Measurements from ENCODE around the gene INPP5D. TPM values are rescaled to one million over a fixed set of nuclear protein-coding genes. Genes with fewer than 3 reads are reported as not detected.

Gene INPP5D
- total RNA-seq, 1 donor from 2014 or later: 3.7 TPM

- no peak for DNase-seq (ENCODE audit: low read depth)
- H3K36me3 ChIP-seq (ENCODE audit: control insufficient read depth, insufficient read depth, low read length): no peaks in the 10 kb centered on the region
- H3K4me3 ChIP-seq (ENCODE audit: low read depth, low read length): no peak overlapping the region
- H3K27me3 ChIP-seq (ENCODE audit: control insufficient read depth, insufficient read depth, low read length): no peaks in the 10 kb centered on the region
- TF ChIP-seq CTCF (IDR thresholded peaks at IDR 0.05; ENCODE audit: insufficient read depth, low read length, poor library complexity, severe bottlenecking): no peak
These were observed 173.6 kb downstream of the INPP5D start for GRCh38 chr2:233233618-233234230.

- DNase-seq (ENCODE audit: low read depth): no peak
- TF ChIP-seq CTCF (IDR thresholded peaks at IDR 0.05; ENCODE audit: insufficient read depth, low read length, poor library complexity, severe bottlenecking): no peak
- no peaks in the 10 kb centered on the region for H3K36me3 ChIP-seq (ENCODE audit: control insufficient read depth, insufficient read depth, low read length)
- H3K4me3 ChIP-seq (ENCODE audit: low read depth, low read length): no peak overlapping the region
- H3K27me3 ChIP-seq (ENCODE audit: control insufficient read depth, insufficient read depth, low read length): no peaks in the 10 kb centered on the region
These were observed 174.1 kb downstream of the INPP5D start for GRCh38 chr2:233234264-233234663.

- H3K4me3 ChIP-seq (ENCODE audit: low read depth, low read length): no peak overlapping the region
- no peak for TF ChIP-seq CTCF (IDR thresholded peaks at IDR 0.05; ENCODE audit: insufficient read depth, low read length, poor library complexity, severe bottlenecking)
These were observed 174.9 kb downstream of the INPP5D start for GRCh38 chr2:233234996-233235395.

GRCh38 chr2:233235977-233236376 is 175.8 kb downstream of the INPP5D start:
- no peaks in the 10 kb centered on the region for H3K27me3 ChIP-seq (ENCODE audit: control insufficient read depth, insufficient read depth, low read length)
- H3K4me3 ChIP-seq (ENCODE audit: low read depth, low read length): no peak overlapping the region
- TF ChIP-seq CTCF (IDR thresholded peaks at IDR 0.05; ENCODE audit: insufficient read depth, low read length, poor library complexity, severe bottlenecking): no peak
- H3K36me3 ChIP-seq (ENCODE audit: control insufficient read depth, insufficient read depth, low read length): no peaks in the 10 kb centered on the region
- DNase-seq (ENCODE audit: low read depth): no peak

More at GRCh38 chr2:233234996-233235395, 174.9 kb downstream of the INPP5D start:
- DNase-seq (ENCODE audit: low read depth): no peak
- no peaks in the 10 kb centered on the region for H3K27me3 ChIP-seq (ENCODE audit: control insufficient read depth, insufficient read depth, low read length)
- H3K36me3 ChIP-seq (ENCODE audit: control insufficient read depth, insufficient read depth, low read length): no peaks in the 10 kb centered on the region

- no peaks in the 10 kb centered on the region for H3K27me3 ChIP-seq (ENCODE audit: control insufficient read depth, insufficient read depth, low read length)
- no peak for TF ChIP-seq CTCF (IDR thresholded peaks at IDR 0.05; ENCODE audit: insufficient read depth, low read length, poor library complexity, severe bottlenecking)
- no peak for DNase-seq (ENCODE audit: low read depth)
- H3K36me3 ChIP-seq (ENCODE audit: control insufficient read depth, insufficient read depth, low read length): no peaks in the 10 kb centered on the region
- no peak overlapping the region for H3K4me3 ChIP-seq (ENCODE audit: low read depth, low read length)
These were observed 176.9 kb downstream of the INPP5D start for GRCh38 chr2:233236820-233237589.
